ENCODE data around the gene GIPC2. TPM values are rescaled to one million over a fixed set of nuclear protein-coding genes. Genes with fewer than 3 reads are reported as not detected.

The GIPC2 gene, protein sequence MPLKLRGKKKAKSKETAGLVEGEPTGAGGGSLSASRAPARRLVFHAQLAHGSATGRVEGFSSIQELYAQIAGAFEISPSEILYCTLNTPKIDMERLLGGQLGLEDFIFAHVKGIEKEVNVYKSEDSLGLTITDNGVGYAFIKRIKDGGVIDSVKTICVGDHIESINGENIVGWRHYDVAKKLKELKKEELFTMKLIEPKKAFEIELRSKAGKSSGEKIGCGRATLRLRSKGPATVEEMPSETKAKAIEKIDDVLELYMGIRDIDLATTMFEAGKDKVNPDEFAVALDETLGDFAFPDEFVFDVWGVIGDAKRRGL
- total RNA-seq = 0.48 and 3.4 TPM in 2 replicates

DNA sequence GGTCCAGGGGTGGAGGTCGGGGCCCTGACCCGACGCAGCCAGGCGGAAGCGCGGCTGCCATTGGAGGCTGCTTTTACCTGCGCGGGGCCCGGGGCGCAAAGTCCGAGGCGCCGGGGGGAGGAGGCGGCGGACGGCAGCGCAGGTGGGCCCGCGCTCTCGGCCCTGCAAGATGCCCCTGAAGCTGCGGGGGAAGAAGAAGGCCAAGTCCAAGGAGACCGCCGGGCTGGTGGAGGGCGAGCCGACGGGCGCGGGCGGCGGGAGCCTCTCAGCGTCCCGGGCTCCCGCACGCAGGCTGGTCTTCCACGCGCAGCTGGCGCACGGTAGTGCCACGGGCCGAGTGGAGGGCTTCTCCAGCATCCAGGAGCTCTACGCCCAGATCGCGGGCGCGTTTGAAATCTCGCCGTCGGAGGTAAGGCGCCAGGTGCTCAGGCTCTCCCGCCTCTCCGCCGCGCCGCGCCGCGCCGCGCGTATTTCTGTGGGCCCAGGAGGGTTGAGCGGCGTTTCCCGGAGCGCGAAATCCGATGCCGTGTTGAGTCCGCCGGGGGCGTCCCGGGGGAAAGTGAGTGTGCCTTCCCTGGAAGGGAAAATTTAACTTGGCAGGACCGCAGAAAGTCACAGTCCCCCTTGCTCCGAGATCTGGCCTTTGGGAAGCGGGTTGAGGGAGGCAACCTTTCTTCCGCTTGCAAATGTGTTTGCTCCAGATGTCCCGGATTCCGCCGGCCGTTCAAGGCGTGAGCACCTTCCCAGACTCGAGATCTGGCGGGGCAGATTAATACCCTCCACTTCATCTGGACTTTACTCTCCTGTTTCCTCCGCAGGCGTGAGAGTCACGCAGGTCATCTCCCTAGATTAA is at the start of gene GIPC2:
Gene GIPC2, plus strand, starts transcription at position 41 of the 853 bp plus-strand sequence. Its CDS starts 129 bp downstream, at position 170.

GRCh38 chr1:78004719-78005447 is 40.9 kb upstream of the GIPC2 start, which contains the start of gene DNAJB4:
TSS of gene DNAJB4 (plus strand) at chr1:78004939. CDS start at chr1:78005111, 172 bp downstream.

Other genes with a start within 250 kb of the GIPC2 start
- 0.21 and 0.48 TPM in 2 replicates for gene NEXN, start 157.3 kb upstream of the GIPC2 start, total RNA-seq
- gene FUBP1, start 66.9 kb upstream of the GIPC2 start, total RNA-seq = 78.8 and 99.5 TPM in 2 replicates
- gene DNAJB4, start 41.0 kb upstream of the GIPC2 start, total RNA-seq = 9.9 and 17.1 TPM in 2 replicates

All from tracheal epithelial cell (primary cell).